HG03045 (cell line): ENCODE measurements around the gene ISG15.

Experiments
- ATAC-seq: cut with Tn5 transposase; IDR thresholded peaks from one replicate; pipeline ENCODE4 v1.9.1; 2021; ENCODE audit warnings: mild to moderate bottlenecking, moderate library complexity; ENCODE audit not compliant: unreplicated experiment

The ISG15 gene

GRCh38 chr1:1013105-1013921 lies at the start of gene ISG15:
Gene ISG15 (plus strand): TSS chr1:1013497. CDS start chr1:1013574, 77 bp downstream.
- peak; percentile 90 for ATAC-seq

- no peak for ATAC-seq
These were observed 49.4 kb upstream of the ISG15 start for GRCh38 chr1:963746-964525.

- ATAC-seq, result no peak
These were observed 48.4 kb upstream of the ISG15 start for GRCh38 chr1:964691-965525.

- no peak for ATAC-seq
These were observed 47.7 kb upstream of the ISG15 start for GRCh38 chr1:965526-966134.

GRCh38 chr1:966135-966703 lies 47.1 kb upstream of the ISG15 start, which contains the start of gene PLEKHN1:
Gene PLEKHN1 (plus strand): TSS chr1:966482. CDS start chr1:966532, 50 bp downstream.
- ATAC-seq, result peak; percentile 27

- ATAC-seq, result peak; percentile 54
These were observed 46.5 kb upstream of the ISG15 start for GRCh38 chr1:966704-967300.

GRCh38 chr1:967466-968343 lies 45.6 kb upstream of the ISG15 start:
- ATAC-seq, result no peak

- no peak for ATAC-seq
These were observed 43.9 kb upstream of the ISG15 start for GRCh38 chr1:969260-969855.

- no peak for ATAC-seq
These were observed 42.9 kb upstream of the ISG15 start for GRCh38 chr1:970242-970972.

GRCh38 chr1:970973-971730 lies 42.1 kb upstream of the ISG15 start:
- ATAC-seq, result no peak

GRCh38 chr1:971751-972506 lies 41.4 kb upstream of the ISG15 start:
- ATAC-seq, result no peak

- ATAC-seq, result no peak
These were observed 40.4 kb upstream of the ISG15 start for GRCh38 chr1:972726-973458.

- no peak for ATAC-seq
These were observed 39.6 kb upstream of the ISG15 start for GRCh38 chr1:973459-974292.

GRCh38 chr1:974293-974640 lies 39.0 kb upstream of the ISG15 start:
- ATAC-seq, result no peak
